Measurements from ENCODE around the gene SLC44A3. TPM values are rescaled to one million over a fixed set of nuclear protein-coding genes. Genes with fewer than 3 reads are reported as not detected.

SLC44A3 gene
- total and polyA plus RNA-seq, 2 experiments from 2014 or later: 2.9 to 4.5 TPM

DNA sequence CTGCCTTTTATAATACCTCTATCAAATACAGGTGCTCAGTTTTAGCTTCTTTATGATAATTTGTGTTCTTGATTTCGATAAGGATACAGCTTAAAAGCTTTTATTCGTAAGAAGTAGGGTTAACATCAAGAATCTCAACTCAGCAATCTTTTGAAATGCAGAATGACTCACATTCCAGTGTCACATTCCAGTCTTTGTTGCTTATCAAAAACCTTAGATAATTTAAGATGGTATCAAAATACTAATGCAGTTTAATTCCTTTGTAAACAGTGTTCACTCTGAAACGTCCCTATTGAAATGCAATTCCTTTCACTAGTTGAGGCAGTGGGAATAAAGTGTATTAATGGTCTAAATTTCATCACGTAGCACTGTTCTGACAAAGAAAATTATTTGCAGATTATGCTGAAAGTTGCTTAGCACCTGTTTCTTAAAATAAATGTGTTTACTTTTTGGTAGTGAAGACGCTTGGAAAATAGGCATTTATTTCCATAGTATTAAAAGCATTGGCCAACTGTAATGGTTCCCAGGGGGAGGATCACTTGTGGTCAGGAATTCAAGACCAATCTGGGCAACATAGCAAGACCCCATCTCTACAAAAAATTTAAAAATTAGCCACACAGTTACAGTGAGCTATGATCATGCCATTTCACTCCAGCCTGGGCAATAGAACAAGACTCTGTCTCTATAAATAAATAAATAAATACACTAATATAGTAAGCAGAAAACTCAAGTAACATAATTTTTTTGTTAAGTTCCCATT, 116.9 kb downstream of the SLC44A3 start:
- no peak overlapping the region; the same call in 1 of the 2 replicates for H3K27ac Mint-ChIP-seq

More for the DNA sequence above, 116.9 kb downstream of the SLC44A3 start:
- DNase-seq (ENCODE audit: low spot score): peak; percentile 68
- Histone ChIP-seq H3K79me2 (replicated peaks; ENCODE audit: insufficient read depth) (no peaks in the 10 kb centered on the region), H3K4me2 (peak overlapping the region; percentile 6; the same call in 1 of the 2 replicates), H3K27ac (ENCODE audit: low read depth) (no peak overlapping the region), H3K36me3 (ENCODE audit: insufficient read depth) (no peaks in the 10 kb centered on the region), H3K9me2 (ENCODE audit: insufficient read depth) (no peaks in the 10 kb centered on the region), H3F3A (replicated peaks; ENCODE audit: low read depth) (no peaks in the 10 kb centered on the region), H4K20me1 (replicated peaks; ENCODE audit: insufficient read depth) (no peaks in the 10 kb centered on the region), H3K4me3 (no peak overlapping the region), H3K4me1 (ENCODE audit: insufficient read depth) (peaks cover 34% of the 10 kb centered on the region), H2AFZ (no peak overlapping the region), H3K27me3 (ENCODE audit: insufficient read depth) (no peaks in the 10 kb centered on the region)
- Mint-ChIP-seq H3K27me3 (ENCODE audit: insufficient read depth, low read depth, poor library complexity) (peaks cover 4% of the 10 kb centered on the region), H3K4me3 (no peak overlapping the region), H3K36me3 (ENCODE audit: low read depth) (peaks cover 8% of the 10 kb centered on the region; the same call in 1 of the 3 replicates), H3K9me3 (no peaks in the 10 kb centered on the region), H3K4me1 (peaks cover 25% of the 10 kb centered on the region)
- peak; percentile 53 for ATAC-seq
- TF ChIP-seq, protein P1, sequence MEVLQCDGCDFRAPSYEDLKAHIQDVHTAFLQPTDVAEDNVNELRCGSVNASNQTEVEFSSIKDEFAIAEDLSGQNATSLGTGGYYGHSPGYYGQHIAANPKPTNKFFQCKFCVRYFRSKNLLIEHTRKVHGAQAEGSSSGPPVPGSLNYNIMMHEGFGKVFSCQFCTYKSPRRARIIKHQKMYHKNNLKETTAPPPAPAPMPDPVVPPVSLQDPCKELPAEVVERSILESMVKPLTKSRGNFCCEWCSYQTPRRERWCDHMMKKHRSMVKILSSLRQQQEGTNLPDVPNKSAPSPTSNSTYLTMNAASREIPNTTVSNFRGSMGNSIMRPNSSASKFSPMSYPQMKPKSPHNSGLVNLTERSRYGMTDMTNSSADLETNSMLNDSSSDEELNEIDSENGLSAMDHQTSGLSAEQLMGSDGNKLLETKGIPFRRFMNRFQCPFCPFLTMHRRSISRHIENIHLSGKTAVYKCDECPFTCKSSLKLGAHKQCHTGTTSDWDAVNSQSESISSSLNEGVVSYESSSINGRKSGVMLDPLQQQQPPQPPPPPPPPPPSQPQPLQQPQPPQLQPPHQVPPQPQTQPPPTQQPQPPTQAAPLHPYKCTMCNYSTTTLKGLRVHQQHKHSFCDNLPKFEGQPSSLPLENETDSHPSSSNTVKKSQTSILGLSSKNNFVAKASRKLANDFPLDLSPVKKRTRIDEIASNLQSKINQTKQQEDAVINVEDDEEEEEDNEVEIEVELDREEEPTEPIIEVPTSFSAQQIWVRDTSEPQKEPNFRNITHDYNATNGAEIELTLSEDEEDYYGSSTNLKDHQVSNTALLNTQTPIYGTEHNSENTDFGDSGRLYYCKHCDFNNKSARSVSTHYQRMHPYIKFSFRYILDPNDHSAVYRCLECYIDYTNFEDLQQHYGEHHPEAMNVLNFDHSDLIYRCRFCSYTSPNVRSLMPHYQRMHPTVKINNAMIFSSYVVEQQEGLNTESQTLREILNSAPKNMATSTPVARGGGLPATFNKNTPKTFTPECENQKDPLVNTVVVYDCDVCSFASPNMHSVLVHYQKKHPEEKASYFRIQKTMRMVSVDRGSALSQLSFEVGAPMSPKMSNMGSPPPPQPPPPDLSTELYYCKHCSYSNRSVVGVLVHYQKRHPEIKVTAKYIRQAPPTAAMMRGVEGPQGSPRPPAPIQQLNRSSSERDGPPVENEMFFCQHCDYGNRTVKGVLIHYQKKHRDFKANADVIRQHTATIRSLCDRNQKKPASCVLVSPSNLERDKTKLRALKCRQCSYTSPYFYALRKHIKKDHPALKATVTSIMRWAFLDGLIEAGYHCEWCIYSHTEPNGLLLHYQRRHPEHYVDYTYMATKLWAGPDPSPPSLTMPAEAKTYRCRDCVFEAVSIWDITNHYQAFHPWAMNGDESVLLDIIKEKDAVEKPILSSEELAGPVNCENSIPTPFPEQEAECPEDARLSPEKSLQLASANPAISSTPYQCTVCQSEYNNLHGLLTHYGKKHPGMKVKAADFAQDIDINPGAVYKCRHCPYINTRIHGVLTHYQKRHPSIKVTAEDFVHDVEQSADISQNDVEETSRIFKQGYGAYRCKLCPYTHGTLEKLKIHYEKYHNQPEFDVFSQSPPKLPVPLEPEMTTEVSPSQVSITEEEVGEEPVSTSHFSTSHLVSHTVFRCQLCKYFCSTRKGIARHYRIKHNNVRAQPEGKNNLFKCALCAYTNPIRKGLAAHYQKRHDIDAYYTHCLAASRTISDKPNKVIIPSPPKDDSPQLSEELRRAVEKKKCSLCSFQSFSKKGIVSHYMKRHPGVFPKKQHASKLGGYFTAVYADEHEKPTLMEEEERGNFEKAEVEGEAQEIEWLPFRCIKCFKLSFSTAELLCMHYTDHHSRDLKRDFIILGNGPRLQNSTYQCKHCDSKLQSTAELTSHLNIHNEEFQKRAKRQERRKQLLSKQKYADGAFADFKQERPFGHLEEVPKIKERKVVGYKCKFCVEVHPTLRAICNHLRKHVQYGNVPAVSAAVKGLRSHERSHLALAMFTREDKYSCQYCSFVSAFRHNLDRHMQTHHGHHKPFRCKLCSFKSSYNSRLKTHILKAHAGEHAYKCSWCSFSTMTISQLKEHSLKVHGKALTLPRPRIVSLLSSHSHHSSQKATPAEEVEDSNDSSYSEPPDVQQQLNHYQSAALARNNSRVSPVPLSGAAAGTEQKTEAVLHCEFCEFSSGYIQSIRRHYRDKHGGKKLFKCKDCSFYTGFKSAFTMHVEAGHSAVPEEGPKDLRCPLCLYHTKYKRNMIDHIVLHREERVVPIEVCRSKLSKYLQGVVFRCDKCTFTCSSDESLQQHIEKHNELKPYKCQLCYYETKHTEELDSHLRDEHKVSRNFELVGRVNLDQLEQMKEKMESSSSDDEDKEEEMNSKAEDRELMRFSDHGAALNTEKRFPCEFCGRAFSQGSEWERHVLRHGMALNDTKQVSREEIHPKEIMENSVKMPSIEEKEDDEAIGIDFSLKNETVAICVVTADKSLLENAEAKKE (CRISPR knock-in tag; IDR thresholded peaks at IDR 0.05): no peak
- no peak for TF ChIP-seq JUNB (IDR thresholded peaks at IDR 0.05; ENCODE audit: unreplicated experiment)
- TF ChIP-seq, protein P2, sequence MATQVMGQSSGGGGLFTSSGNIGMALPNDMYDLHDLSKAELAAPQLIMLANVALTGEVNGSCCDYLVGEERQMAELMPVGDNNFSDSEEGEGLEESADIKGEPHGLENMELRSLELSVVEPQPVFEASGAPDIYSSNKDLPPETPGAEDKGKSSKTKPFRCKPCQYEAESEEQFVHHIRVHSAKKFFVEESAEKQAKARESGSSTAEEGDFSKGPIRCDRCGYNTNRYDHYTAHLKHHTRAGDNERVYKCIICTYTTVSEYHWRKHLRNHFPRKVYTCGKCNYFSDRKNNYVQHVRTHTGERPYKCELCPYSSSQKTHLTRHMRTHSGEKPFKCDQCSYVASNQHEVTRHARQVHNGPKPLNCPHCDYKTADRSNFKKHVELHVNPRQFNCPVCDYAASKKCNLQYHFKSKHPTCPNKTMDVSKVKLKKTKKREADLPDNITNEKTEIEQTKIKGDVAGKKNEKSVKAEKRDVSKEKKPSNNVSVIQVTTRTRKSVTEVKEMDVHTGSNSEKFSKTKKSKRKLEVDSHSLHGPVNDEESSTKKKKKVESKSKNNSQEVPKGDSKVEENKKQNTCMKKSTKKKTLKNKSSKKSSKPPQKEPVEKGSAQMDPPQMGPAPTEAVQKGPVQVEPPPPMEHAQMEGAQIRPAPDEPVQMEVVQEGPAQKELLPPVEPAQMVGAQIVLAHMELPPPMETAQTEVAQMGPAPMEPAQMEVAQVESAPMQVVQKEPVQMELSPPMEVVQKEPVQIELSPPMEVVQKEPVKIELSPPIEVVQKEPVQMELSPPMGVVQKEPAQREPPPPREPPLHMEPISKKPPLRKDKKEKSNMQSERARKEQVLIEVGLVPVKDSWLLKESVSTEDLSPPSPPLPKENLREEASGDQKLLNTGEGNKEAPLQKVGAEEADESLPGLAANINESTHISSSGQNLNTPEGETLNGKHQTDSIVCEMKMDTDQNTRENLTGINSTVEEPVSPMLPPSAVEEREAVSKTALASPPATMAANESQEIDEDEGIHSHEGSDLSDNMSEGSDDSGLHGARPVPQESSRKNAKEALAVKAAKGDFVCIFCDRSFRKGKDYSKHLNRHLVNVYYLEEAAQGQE (IDR thresholded peaks at IDR 0.05; ENCODE audit: unreplicated experiment): no peak
- TF ChIP-seq ZNF114 (CRISPR knock-in tag; IDR thresholded peaks at IDR 0.05): no peak

All from GM23338 (cell line).